GM23338 (cell line): ENCODE results near the gene DYRK1A. TPM values are rescaled to one million over a fixed set of nuclear protein-coding genes. Genes with fewer than 3 reads are reported as not detected.

Experiments used
- CREB1 ChIP-seq: fragments of 250-450 bp; sonication (Bioruptor Pico); IDR thresholded peaks from 2 replicates; pipeline ENCODE4 v1.5.0; 2020; ENCODE audit warnings: low read depth, mild to moderate bottlenecking, moderate library complexity
- ETS1 ChIP-seq: IDR thresholded peaks from 2 replicates; pipeline ENCODE4 v1.6.1; 2016; ENCODE audit warnings: antibody characterized with exemption
- EZH2phosphoT487 ChIP-seq: fragments of 200-600 bp; sonication (generic); IDR thresholded peaks from one replicate; pipeline ENCODE4 v1.8.1; 2018; ENCODE audit warnings: antibody characterized with exemption; ENCODE audit not compliant: unreplicated experiment
- NANOG ChIP-seq: IDR thresholded peaks from 2 replicates; pipeline ENCODE4 v1.6.1; 2016; ENCODE audit warnings: antibody characterized with exemption, borderline replicate concordance
- REST ChIP-seq: IDR thresholded peaks from one replicate; pipeline ENCODE4 v1.6.1; 2018; ENCODE audit warnings: antibody characterized with exemption; ENCODE audit not compliant: unreplicated experiment
- STAT1 ChIP-seq: IDR thresholded peaks from one replicate; pipeline ENCODE4 v1.6.1; 2016; ENCODE audit warnings: antibody characterized with exemption; ENCODE audit not compliant: unreplicated experiment
- ZNF114 ChIP-seq: fragments of 250-450 bp; sonication (Bioruptor Pico); IDR thresholded peaks from 2 replicates; pipeline ENCODE4 v1.5.0; 2020; ENCODE audit warnings: mild to moderate bottlenecking, moderate library complexity
- ZNF462 ChIP-seq: fragments of 250-450 bp; sonication (Bioruptor Pico); IDR thresholded peaks from 2 replicates; pipeline ENCODE4 v1.5.0; 2020; ENCODE audit warnings: mild to moderate bottlenecking, moderate library complexity
- polyA plus RNA-seq: library from polyadenylated mRNA; unstranded; fragments of >200 nt; fragmentation: Nextera tagmentation; extraction: Ambion mirVana; gene quantifications from 2 replicates; pipeline ENCODE4 v1.2.1, GENCODE V29; 2016
- total RNA-seq: library from RNA; depleted of rRNA; stranded (reverse); fragments of >200 nt; shearing (Covaris generic); gene quantifications from 2 replicates; pipeline ENCODE4 v1.2.3, GENCODE V29; 2014

The DYRK1A gene
- total and polyA plus RNA-seq, 2 experiments from 2014 or later: 10.3 to 84.7 TPM

DNA sequence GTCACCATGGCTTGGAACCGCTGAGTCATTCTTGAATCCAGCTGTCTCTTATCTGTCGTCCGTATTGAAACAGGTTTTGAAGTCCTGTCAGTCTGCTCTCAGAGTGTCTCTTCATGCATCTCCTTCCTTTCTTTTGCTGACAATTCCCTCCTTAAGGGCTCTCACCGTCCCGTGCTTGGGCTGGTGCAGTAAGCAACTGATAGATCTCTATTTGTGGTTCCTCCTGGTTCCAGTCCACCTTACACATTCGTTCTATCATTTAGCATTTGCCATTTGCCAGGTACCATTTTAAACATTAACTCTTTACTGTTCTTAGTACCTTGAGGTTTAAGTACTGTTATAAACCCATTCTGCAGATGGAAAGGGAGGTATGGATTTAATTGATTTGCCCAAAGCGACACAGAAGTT is 88.9 kb downstream of the DYRK1A start (continued):
- TF ChIP-seq ZNF462 (no peak), EZH2phosphoT487 (no peak), ETS1 (no peak), CREB1 (CRISPR knock-in tag) (no peak), REST (no peak), NANOG (no peak), STAT1 (no peak), ZNF114 (CRISPR knock-in tag) (no peak)
